Measurements from ENCODE around the gene CACNA1H.

Gene CACNA1H

GRCh38 chr16:1123525-1124230 is 29.2 kb upstream of the CACNA1H start:
- DNase-seq = no peak

GRCh38 chr16:1124291-1124690 is 28.6 kb upstream of the CACNA1H start:
- DNase-seq = no peak

- DNase-seq = no peak
These were observed 28.1 kb upstream of the CACNA1H start for GRCh38 chr16:1124795-1125194.

- no peak for DNase-seq
These were observed 27.4 kb upstream of the CACNA1H start for GRCh38 chr16:1125471-1125870.

- DNase-seq = no peak
These were observed 26.9 kb upstream of the CACNA1H start for GRCh38 chr16:1126044-1126443.

GRCh38 chr16:1126586-1126985 is 26.3 kb upstream of the CACNA1H start:
- DNase-seq = no peak

GRCh38 chr16:1127101-1127500 is 25.8 kb upstream of the CACNA1H start:
- no peak for DNase-seq

- no peak for DNase-seq
These were observed 24.8 kb upstream of the CACNA1H start for GRCh38 chr16:1127971-1128715.

- DNase-seq = no peak
These were observed 23.6 kb upstream of the CACNA1H start for GRCh38 chr16:1129106-1129960.

- no peak for DNase-seq
These were observed 22.5 kb upstream of the CACNA1H start for GRCh38 chr16:1130382-1130781.

- no peak for DNase-seq
These were observed 21.4 kb upstream of the CACNA1H start for GRCh38 chr16:1131378-1131994.

GRCh38 chr16:1132431-1132830 is 20.5 kb upstream of the CACNA1H start:
- DNase-seq = no peak

GRCh38 chr16:1133271-1133670 is 19.6 kb upstream of the CACNA1H start:
- no peak for DNase-seq

- DNase-seq = no peak
These were observed 18.9 kb upstream of the CACNA1H start for GRCh38 chr16:1133810-1134520.

GRCh38 chr16:1134776-1135458 is 18.0 kb upstream of the CACNA1H start:
- DNase-seq = no peak

- DNase-seq = no peak
These were observed 17.5 kb upstream of the CACNA1H start for GRCh38 chr16:1135459-1135825.

GRCh38 chr16:1137604-1138003 is 15.3 kb upstream of the CACNA1H start:
- no peak for DNase-seq

GRCh38 chr16:1140582-1141162 is 12.2 kb upstream of the CACNA1H start:
- no peak for DNase-seq

- DNase-seq = no peak
These were observed 11.7 kb upstream of the CACNA1H start for GRCh38 chr16:1141191-1141590.

- no peak for DNase-seq
These were observed 11.2 kb upstream of the CACNA1H start for GRCh38 chr16:1141716-1142115.

GRCh38 chr16:1142911-1143310 is 10.0 kb upstream of the CACNA1H start:
- no peak for DNase-seq
